Testis (tissue), 2 donors: ENCODE measurements around the gene CEP78.

Experiments used
- POLR2A ChIP-seq: fragments of 450-650 bp; IDR thresholded peaks from one replicate; pipeline ENCODE4 v1.6.1; 2017; ENCODE audit warnings: antibody characterized with exemption, mild to moderate bottlenecking, moderate library complexity
- TF ChIP-seq, protein P1 (sequence below), 3 experiments: fragments of 450-650 bp in 2 of 3; fragments of 200-600 bp in 1 of 3; sonication (generic) in 1 of 3; IDR thresholded peaks; one replicate each; pipeline ENCODE4 v1.5.1; 2016 to 2019; ENCODE audit warnings: antibody characterized with exemption in 3 of 3, mild to moderate bottlenecking in 2 of 3, moderate library complexity in 1 of 3

DNA sequence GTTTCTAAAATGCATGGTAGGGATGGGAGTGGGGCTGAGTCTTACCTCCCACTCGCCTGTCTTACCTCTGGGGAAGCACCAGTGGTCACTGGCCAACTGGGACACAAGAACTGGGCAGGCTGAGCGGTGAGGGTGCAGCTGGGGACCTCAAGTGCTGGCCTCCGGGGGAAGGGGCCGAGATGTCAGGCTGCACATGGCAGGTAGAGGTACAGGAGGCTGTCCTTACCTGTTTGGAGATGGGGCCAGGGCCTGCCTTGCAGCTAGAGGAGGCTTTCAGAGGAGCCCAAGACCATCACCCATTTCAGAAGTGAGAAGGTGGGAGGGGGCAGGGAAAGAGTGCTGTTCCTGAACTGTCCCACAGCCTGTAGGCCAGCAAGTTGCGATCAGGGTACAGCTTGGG, 75.2 kb downstream of the CEP78 start:
- TF ChIP-seq, protein P1, sequence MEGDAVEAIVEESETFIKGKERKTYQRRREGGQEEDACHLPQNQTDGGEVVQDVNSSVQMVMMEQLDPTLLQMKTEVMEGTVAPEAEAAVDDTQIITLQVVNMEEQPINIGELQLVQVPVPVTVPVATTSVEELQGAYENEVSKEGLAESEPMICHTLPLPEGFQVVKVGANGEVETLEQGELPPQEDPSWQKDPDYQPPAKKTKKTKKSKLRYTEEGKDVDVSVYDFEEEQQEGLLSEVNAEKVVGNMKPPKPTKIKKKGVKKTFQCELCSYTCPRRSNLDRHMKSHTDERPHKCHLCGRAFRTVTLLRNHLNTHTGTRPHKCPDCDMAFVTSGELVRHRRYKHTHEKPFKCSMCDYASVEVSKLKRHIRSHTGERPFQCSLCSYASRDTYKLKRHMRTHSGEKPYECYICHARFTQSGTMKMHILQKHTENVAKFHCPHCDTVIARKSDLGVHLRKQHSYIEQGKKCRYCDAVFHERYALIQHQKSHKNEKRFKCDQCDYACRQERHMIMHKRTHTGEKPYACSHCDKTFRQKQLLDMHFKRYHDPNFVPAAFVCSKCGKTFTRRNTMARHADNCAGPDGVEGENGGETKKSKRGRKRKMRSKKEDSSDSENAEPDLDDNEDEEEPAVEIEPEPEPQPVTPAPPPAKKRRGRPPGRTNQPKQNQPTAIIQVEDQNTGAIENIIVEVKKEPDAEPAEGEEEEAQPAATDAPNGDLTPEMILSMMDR (IDR thresholded peaks at IDR 0.05) = no peak
- no peak for TF ChIP-seq POLR2A
